Activated CD8-positive, alpha-beta memory T cell treated with anti-CD3 and anti-CD28 coated beads, Interleukin-2, amount 50 U/mL, for 24 hours (primary cell): ENCODE results near the gene CNTN5.

Experiments used
- DNase-seq: peaks from one replicate; pipeline ENCODE4 v3.0.0-alpha.2; 2020; ENCODE audit errors: extremely low read depth

CNTN5 gene

GRCh38 chr11:100080381-100080780 is 1059.6 kb downstream of the CNTN5 start:
- DNase-seq, result no peak

GRCh38 chr11:100080821-100081220 is 1060.1 kb downstream of the CNTN5 start:
- DNase-seq, result no peak

GRCh38 chr11:100093698-100094097 is 1072.9 kb downstream of the CNTN5 start:
- DNase-seq, result no peak

- no peak for DNase-seq
These were observed 1073.5 kb downstream of the CNTN5 start for GRCh38 chr11:100094121-100094865.

- no peak for DNase-seq
These were observed 1075.1 kb downstream of the CNTN5 start for GRCh38 chr11:100095809-100096208.

GRCh38 chr11:100098560-100098959 is 1077.8 kb downstream of the CNTN5 start:
- no peak for DNase-seq

GRCh38 chr11:100105255-100105981 is 1084.7 kb downstream of the CNTN5 start:
- DNase-seq, result no peak

- DNase-seq, result no peak
These were observed 1085.2 kb downstream of the CNTN5 start for GRCh38 chr11:100105982-100106358.

GRCh38 chr11:100119176-100119575 is 1098.4 kb downstream of the CNTN5 start:
- no peak for DNase-seq

- no peak for DNase-seq
These were observed 1112.4 kb downstream of the CNTN5 start for GRCh38 chr11:100133114-100133513.

GRCh38 chr11:100141201-100141600 is 1120.5 kb downstream of the CNTN5 start:
- DNase-seq, result no peak

- no peak for DNase-seq
These were observed 1131.2 kb downstream of the CNTN5 start for GRCh38 chr11:100151944-100152343.

- no peak for DNase-seq
These were observed 1132.0 kb downstream of the CNTN5 start for GRCh38 chr11:100152766-100153165.

GRCh38 chr11:100163471-100163870 is 1142.7 kb downstream of the CNTN5 start:
- no peak for DNase-seq

GRCh38 chr11:100174881-100175280 is 1154.1 kb downstream of the CNTN5 start:
- no peak for DNase-seq

- no peak for DNase-seq
These were observed 1155.7 kb downstream of the CNTN5 start for GRCh38 chr11:100176456-100176855.

- no peak for DNase-seq
These were observed 1156.9 kb downstream of the CNTN5 start for GRCh38 chr11:100177651-100178050.

GRCh38 chr11:100182350-100182749 is 1161.6 kb downstream of the CNTN5 start:
- DNase-seq, result no peak

- no peak for DNase-seq
These were observed 1162.2 kb downstream of the CNTN5 start for GRCh38 chr11:100182927-100183326.

GRCh38 chr11:100185588-100185987 is 1164.8 kb downstream of the CNTN5 start:
- DNase-seq, result no peak

GRCh38 chr11:100188137-100188783 is 1167.5 kb downstream of the CNTN5 start:
- no peak for DNase-seq

GRCh38 chr11:100190395-100190794 is 1169.6 kb downstream of the CNTN5 start:
- no peak for DNase-seq

- no peak for DNase-seq
These were observed 1171.4 kb downstream of the CNTN5 start for GRCh38 chr11:100192181-100192580.
